Spleen (tissue), 11 donors: ENCODE data around the gene NFATC2. TPM values are rescaled to one million over a fixed set of nuclear protein-coding genes. Genes with fewer than 3 reads are reported as not detected.

Experiments
- DNase-seq: peaks from one replicate; pipeline ENCODE4 v3.0.0-alpha.2; 2020
- H3K27ac ChIP-seq, 8 donors: fragments of 200-600 bp; sonication (generic) in 7 of 8; 1 replicate in 4 of 8; 2 replicates in 4 of 8; pipeline versions ENCODE4 v1.5.0 to v1.8.0; 2016 to 2021; ENCODE audit warnings: inconsistent platforms in 4 of 8, mild to moderate bottlenecking in 4 of 8, moderate library complexity in 1 of 8
- H3K27me3 ChIP-seq, 7 donors: fragments of 200-600 bp; sonication (generic) in 6 of 7; replicated peaks in 1 of 7; 1 replicate in 4 of 7; 2 replicates in 3 of 7; pipeline versions ENCODE4 v1.5.0 to v1.8.0; 2016 to 2021; ENCODE audit warnings: inconsistent platforms in 3 of 7, mild to moderate bottlenecking in 1 of 7
- H3K36me3 ChIP-seq, 6 donors: fragments of 200-600 bp; sonication (generic) in 5 of 6; 1 replicate in 4 of 6; 2 replicates in 2 of 6; pipeline versions ENCODE4 v1.5.0 to v1.8.0; 2016 to 2021; ENCODE audit warnings: inconsistent platforms in 2 of 6
- H3K4me1 ChIP-seq, 6 donors: fragments of 200-600 bp; sonication (generic) in 5 of 6; 1 replicate in 3 of 6; 2 replicates in 3 of 6; pipeline versions ENCODE4 v1.5.0 to v1.8.0; 2016 to 2021; ENCODE audit warnings: inconsistent platforms in 3 of 6
- H3K4me3 ChIP-seq, 8 donors: fragments of 200-600 bp; sonication (generic) in 7 of 8; 1 replicate in 4 of 8; 2 replicates in 4 of 8; pipeline versions ENCODE4 v1.5.0 to v1.8.0; 2016 to 2021; ENCODE audit warnings: inconsistent platforms in 4 of 8, mild to moderate bottlenecking in 4 of 8, moderate library complexity in 2 of 8
- H3K9me3 ChIP-seq, 8 donors: fragments of 200-600 bp; sonication (generic) in 7 of 8; 1 replicate in 4 of 8; 2 replicates in 4 of 8; pipeline versions ENCODE4 v1.5.0 to v1.8.0; 2016 to 2021; ENCODE audit warnings: inconsistent platforms in 4 of 8
- CTCF ChIP-seq, 11 experiments: fragments of 200-600 bp in 7 of 11; fragments of 450-650 bp in 4 of 11; sonication (generic) in 4 of 11; IDR thresholded peaks in 8 of 11; conservative IDR thresholded peaks in 3 of 11; 1 replicate in 7 of 11; 2 replicates in 4 of 11; pipeline versions ENCODE4 v1.4.0 to v1.8.0; 2016 to 2021; ENCODE audit warnings: antibody characterized with exemption in 11 of 11, inconsistent platforms in 4 of 11, mild to moderate bottlenecking in 1 of 11
- POLR2A ChIP-seq, 3 donors: fragments of 450-650 bp; IDR thresholded peaks; one replicate each; pipeline ENCODE4 v1.5.1; 2017; ENCODE audit warnings: antibody characterized with exemption in 3 of 3, mild to moderate bottlenecking in 1 of 3
- POLR2AphosphoS5 ChIP-seq, 3 donors: sonication (generic); formaldehyde crosslinking; IDR thresholded peaks; one replicate each; pipeline ENCODE4 v1.5.1; 2017; ENCODE audit warnings: antibody characterized with exemption in 3 of 3
- WGBS, 5 donors: extraction: QIAGEN DNeasy Blood & Tissue Kit in 3 of 5; methylation state at CpG; one replicate each; pipeline versions ENCODE4 v1.1.5 to v1.1.7; 2013 to 2018; 5-methylcytosine and 5-hydroxymethylcytosine counted together
- intact Hi-C: fragments of 100-400 bp; cut with DNase I; formaldehyde crosslinking; loops from one replicate; pipeline ENCODE4 v1.15.0; 2023; ENCODE audit warnings: low total_unique reads
- polyA plus RNA-seq, 3 donors: library from polyadenylated mRNA; stranded (reverse); fragments of 200-250 nt; gene quantifications; one replicate each; pipeline ENCODE4 v1.2.1, GENCODE V29; 2013
- total RNA-seq, 7 donors: library from RNA; depleted of rRNA in 3 of 7; stranded (reverse); fragments of >200 nt in 3 of 7; fragmentation: NEBNext Ultra II Directional in 4 of 7; extraction: Animal tissue kit (Norgen Biotek cat#: 25700) in 4 of 7; gene quantifications; one replicate each; pipeline versions ENCODE4 v1.1.0 to v1.2.1, GENCODE V29; 2016 to 2021
- donor health status: healthy with polysubstance abuse.
- donor health status: DM: no; HTN: no; CAD: no; lungs with moderate emphysema.
- donor health status: DM: no; HTN: no; CAD: no.
- donor health status: Bipolar disorder and iron deficiency.
- donor health status: healthy.
- donor health status: DM: no; HTN: no; CAD: no.
- donor health status: DM: yes; HTN: yes; CAD: no.

NFATC2 gene
- total and polyA plus RNA-seq, 10 donors: 6.5 to 42.9 (median 34.5) TPM

DNA sequence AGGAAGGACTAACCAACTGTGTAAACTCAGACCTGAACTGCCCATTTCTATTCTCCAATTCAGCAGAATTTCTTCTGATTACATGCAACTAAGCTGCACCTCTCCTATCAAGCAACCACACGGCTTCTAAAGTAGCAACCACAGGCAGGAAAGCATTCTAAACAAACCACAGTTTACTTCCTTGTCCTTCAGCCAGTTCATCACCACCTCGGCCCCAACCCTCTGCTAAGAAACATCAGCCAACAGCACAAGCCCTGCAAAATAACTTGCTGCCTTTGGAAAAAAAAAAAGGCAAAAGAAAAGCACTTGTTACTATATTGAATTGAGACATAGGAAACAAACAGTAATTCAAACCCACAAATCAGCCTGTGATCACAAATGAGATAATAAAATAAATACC, 140.3 kb downstream of the NFATC2 start:
- DNase-seq: peak; percentile 80
- H3K27me3 ChIP-seq: no peaks in the 10 kb centered on the region
- peaks cover 38 to 98% (median 76%) of the 10 kb centered on the region in 6 donors for H3K4me1 ChIP-seq
- H3K27ac ChIP-seq: peak overlapping the region in 7 of 8 donors; percentile 64 to 94 (median 83)
- peaks cover 0 to 27% (median 4%) of the 10 kb centered on the region in 6 donors for H3K36me3 ChIP-seq
- 12 to 23% (median 20%) methylated on average over 2 of the region's 2 CpGs for WGBS, 5 donors
- H3K4me3 ChIP-seq: peak overlapping the region in 1 of 8 donors; percentile 18
- TF ChIP-seq POLR2AphosphoS5 (IDR thresholded peaks at IDR 0.05) (peak in 1 of 3 donors; percentile 44), POLR2A (IDR thresholded peaks at IDR 0.05) (no peak)
- no peaks in the 10 kb centered on the region for H3K9me3 ChIP-seq
- intact Hi-C loops: loop anchor here (10.0 kb wide), 1 partner anchor 123 kb away; no protein-coding TSS in a partner anchor

GRCh38 chr20:51401496-51401895, 141.0 kb downstream of the NFATC2 start:
- TF ChIP-seq POLR2A (IDR thresholded peaks at IDR 0.05) (no peak), POLR2AphosphoS5 (IDR thresholded peaks at IDR 0.05) (no peak), CTCF (IDR thresholded peaks at IDR 0.05 in 8 of 11, conservative IDR thresholded peaks at IDR 0.05 in 3 of 11) (no peak)
- Histone ChIP-seq H3K9me3 (no peaks in the 10 kb centered on the region), H3K4me1 (peaks cover 38 to 98% (median 74%) of the 10 kb centered on the region in 6 donors), H3K27ac (peak overlapping the region; percentile 77 to 94 (median 84)), H3K4me3 (no peak overlapping the region), H3K36me3 (peaks cover 0 to 23% (median 4%) of the 10 kb centered on the region in 6 donors), H3K27me3 (no peaks in the 10 kb centered on the region)
- DNase-seq: no peak
- WGBS, 5 donors: 82 to 92% (median 86%) methylated on average over 4 of the region's 4 CpGs
- intact Hi-C loops: loop anchor here (10.0 kb wide), 1 partner anchor 123 kb away; no protein-coding TSS in a partner anchor

DNA sequence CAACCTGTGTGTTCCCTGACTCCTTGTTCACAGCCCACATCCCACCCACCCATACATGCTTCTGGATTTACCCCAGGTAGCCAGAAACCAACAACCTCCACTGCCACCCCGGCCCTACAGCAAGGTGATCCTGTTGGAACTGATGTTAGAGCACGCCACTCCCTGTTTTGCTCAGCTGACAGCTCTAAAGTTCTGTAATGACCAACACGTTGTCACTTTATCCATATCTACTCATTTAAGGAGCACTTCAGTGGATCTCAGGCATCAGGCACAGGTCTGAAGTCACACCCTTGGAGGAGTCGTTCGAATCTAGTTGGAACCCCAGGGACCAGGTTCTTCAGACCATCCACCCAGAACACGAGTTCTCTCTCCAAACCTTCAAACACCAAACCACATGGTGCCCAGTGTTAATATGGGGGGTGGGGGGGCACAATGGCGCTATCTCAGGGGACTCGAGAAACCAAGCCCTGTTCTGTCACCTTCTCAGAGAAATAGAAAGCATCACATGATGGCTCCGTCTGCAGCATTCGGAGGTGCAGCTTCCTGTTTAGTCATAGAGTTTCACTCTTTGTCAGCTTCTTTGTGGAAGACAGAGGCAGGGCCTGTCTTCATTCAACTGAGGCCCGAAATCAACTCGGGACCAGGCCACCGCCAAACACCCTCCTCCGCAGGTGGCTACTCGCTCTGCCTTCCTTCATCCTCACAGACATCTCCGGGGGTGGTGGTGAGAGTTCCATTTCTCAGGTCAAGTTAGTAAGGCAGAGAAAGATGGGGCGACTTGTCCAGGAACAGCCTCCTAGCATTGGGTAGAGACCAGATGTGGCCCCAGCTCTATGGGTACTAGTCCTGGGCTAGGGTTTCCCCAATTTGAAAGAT, 142.2 kb downstream of the NFATC2 start:
- Histone ChIP-seq H3K9me3 (no peaks in the 10 kb centered on the region), H3K27ac (peak overlapping the region; percentile 77 to 94 (median 84)), H3K4me3 (peak overlapping the region in 1 of 8 donors; percentile 32), H3K4me1 (peaks cover 37 to 91% (median 71%) of the 10 kb centered on the region in 6 donors), H3K36me3 (peaks cover 0 to 17% (median 4%) of the 10 kb centered on the region in 6 donors), H3K27me3 (no peaks in the 10 kb centered on the region)
- DNase-seq: peak; percentile 84
- WGBS, 5 donors: 53 to 73% (median 57%) methylated on average over 17 of the region's 17 CpGs
- TF ChIP-seq POLR2AphosphoS5 (IDR thresholded peaks at IDR 0.05) (peak in 2 of 3 donors; percentile 64 to 65), POLR2A (IDR thresholded peaks at IDR 0.05) (no peak), CTCF (IDR thresholded peaks at IDR 0.05 in 8 of 11, conservative IDR thresholded peaks at IDR 0.05 in 3 of 11) (no peak)
- intact Hi-C loops: loop anchor here (10.0 kb wide), 1 partner anchor 125 kb away; no protein-coding TSS in a partner anchor

DNA sequence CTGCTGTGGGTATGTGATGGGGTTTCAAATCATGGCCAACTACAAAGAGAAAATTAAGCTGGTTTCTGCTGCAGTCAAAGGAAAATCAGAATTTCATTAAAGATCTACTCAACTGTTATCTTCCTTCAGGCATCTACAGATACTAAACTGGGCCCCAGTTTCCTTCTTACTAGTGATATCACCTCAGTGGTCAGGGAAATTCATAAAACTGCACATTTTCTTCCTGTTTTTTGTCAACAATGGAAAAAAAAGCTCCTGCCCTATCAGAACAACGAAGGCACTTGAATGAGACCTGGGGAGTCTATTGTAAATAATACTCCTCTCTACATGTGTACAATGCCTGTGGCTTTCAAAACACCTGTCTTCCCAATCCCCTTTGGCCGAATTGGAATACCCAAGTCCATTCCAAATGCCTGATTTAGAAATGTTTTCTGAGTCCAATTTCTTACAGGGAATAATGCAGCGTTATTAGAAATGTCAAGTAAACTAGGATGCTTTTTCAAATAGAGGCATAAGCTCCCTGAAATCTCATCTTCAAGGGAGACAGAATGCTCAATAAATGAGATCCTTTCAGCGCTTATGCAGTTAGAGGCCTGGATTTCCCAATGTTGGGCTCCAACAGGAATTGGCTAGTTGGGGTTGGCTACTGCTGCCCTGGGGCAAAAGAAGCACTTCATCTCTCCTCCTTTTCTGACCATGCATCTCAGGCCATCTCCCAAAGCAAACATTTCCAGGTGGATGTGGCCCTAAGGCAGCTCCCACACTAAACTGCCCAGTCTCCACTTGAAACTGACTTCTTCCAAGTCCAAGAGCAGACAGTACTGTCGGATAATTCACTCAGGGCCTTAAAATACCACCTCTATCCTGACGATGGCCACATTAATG, 143.3 kb downstream of the NFATC2 start:
- WGBS, 5 donors: 81 to 88% (median 85%) methylated on average over 6 of the region's 6 CpGs
- no peaks in the 10 kb centered on the region for H3K27me3 ChIP-seq
- H3K36me3 ChIP-seq: peaks cover 0 to 27% (median 4%) of the 10 kb centered on the region in 6 donors
- DNase-seq: no peak
- H3K9me3 ChIP-seq: no peaks in the 10 kb centered on the region
- H3K27ac ChIP-seq: peak overlapping the region; percentile 77 to 94 (median 84)
- intact Hi-C loops: no loop called here
- TF ChIP-seq CTCF (IDR thresholded peaks at IDR 0.05 in 8 of 11, conservative IDR thresholded peaks at IDR 0.05 in 3 of 11): no peak
- TF ChIP-seq POLR2AphosphoS5 (IDR thresholded peaks at IDR 0.05): no peak
- no peak for TF ChIP-seq POLR2A (IDR thresholded peaks at IDR 0.05)
- no peak overlapping the region for H3K4me3 ChIP-seq
- H3K4me1 ChIP-seq: peaks cover 32 to 91% (median 62%) of the 10 kb centered on the region in 6 donors
